Mesenteric fat pad (tissue), 1 donor: ENCODE data around the gene RPL7A. TPM values are rescaled to one million over a fixed set of nuclear protein-coding genes. Genes with fewer than 3 reads are reported as not detected.
"Not testable (repeated sequence)": the region's sequence is repeated elsewhere in the genome, so short reads cannot be mapped to it uniquely, and the experiment has no call there.

Source experiments
- DNase-seq: peaks from one replicate; pipeline ENCODE4 v3.0.0-alpha.2; 2020; ENCODE audit warnings: low spot score
- total RNA-seq: library from RNA; stranded (reverse); fragmentation: NEBNext Ultra II Directional; extraction: Animal tissue kit (Norgen Biotek cat#: 25700); gene quantifications from one replicate; pipeline ENCODE4 v1.2.1, GENCODE V29; 2021
- donor health status: DM: yes; HTN: yes; CAD: no.

Gene RPL7A
- total RNA-seq, 1 donor from 2014 or later = 1,535 TPM

- peak; percentile 81 for DNase-seq
Observed at GRCh38 chr9:133367221-133367620, 19.2 kb downstream of the RPL7A start.

GRCh38 chr9:133367778-133368177 lies 19.8 kb downstream of the RPL7A start:
- DNase-seq = no peak

- DNase-seq = no peak
Observed at GRCh38 chr9:133368249-133368881, 20.3 kb downstream of the RPL7A start.

GRCh38 chr9:133369422-133369821 lies 21.4 kb downstream of the RPL7A start:
- DNase-seq = no peak

- no peak for DNase-seq
Observed at GRCh38 chr9:133369933-133370332, 21.9 kb downstream of the RPL7A start.

- DNase-seq = no peak
Observed at GRCh38 chr9:133370685-133371084, 22.7 kb downstream of the RPL7A start.

GRCh38 chr9:133371261-133371711 lies 23.3 kb downstream of the RPL7A start:
- DNase-seq = no peak

- no peak for DNase-seq
Observed at GRCh38 chr9:133372144-133372543, 24.1 kb downstream of the RPL7A start.

GRCh38 chr9:133374612-133375115 lies 26.6 kb downstream of the RPL7A start:
- DNase-seq = no peak

GRCh38 chr9:133375116-133375723 lies 27.2 kb downstream of the RPL7A start:
- DNase-seq = no peak

- peak; percentile 99 for DNase-seq
Observed at GRCh38 chr9:133375724-133376654, 28.0 kb downstream of the RPL7A start, which contains the start of the genes STKLD1 and SURF4. Gene STKLD1 (plus strand): TSS chr9:133376366. CDS start chr9:133376474, 108 bp downstream. Gene SURF4 (minus strand): TSS chr9:133376060. CDS start chr9:133375969, 91 bp downstream.

GRCh38 chr9:133377280-133377679 lies 29.3 kb downstream of the RPL7A start:
- DNase-seq = not testable (repeated sequence)

GRCh38 chr9:133377721-133378216 lies 29.8 kb downstream of the RPL7A start:
- DNase-seq = no peak

- DNase-seq = no peak
Observed at GRCh38 chr9:133378408-133378962, 30.5 kb downstream of the RPL7A start.

- DNase-seq = no peak
Observed at GRCh38 chr9:133379153-133380086, 31.4 kb downstream of the RPL7A start.

GRCh38 chr9:133380734-133381133 lies 32.7 kb downstream of the RPL7A start:
- no peak for DNase-seq

GRCh38 chr9:133382507-133383141 lies 34.6 kb downstream of the RPL7A start:
- no peak for DNase-seq

GRCh38 chr9:133383438-133383837 lies 35.4 kb downstream of the RPL7A start:
- no peak for DNase-seq

GRCh38 chr9:133384736-133385321 lies 36.8 kb downstream of the RPL7A start:
- no peak for DNase-seq
